OCI-M1 (cell line): Measurements from ENCODE around the gene LNX1.

Experiments
- DNase-seq: peaks from one replicate; lab custom pipeline; 2025; lab: John Stamatoyannopoulos, UW

The LNX1 gene

DNA sequence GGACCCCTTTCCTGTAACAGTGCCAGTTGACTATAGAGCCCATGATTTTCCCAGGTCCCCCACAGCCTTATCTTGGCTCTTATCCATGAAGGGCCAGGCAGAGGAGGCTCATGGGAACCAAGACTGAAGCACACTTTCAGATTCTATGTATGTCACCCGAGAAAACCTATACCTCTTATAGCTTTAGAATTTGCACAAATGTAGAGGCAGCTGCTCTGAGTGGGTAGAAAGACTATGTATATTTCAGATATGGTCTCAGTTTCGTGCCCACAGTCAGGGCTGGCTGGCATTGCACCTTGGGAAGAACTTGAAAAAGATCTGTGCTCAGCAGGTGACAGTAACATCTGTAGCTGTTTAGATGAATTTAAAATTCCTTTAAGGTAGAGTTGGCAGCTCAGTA lies 8.3 kb upstream of the LNX1 start:
- DNase-seq: no peak

GRCh38 chr4:53598901-53599300 lies 7.6 kb upstream of the LNX1 start:
- no peak for DNase-seq

- DNase-seq: no peak
These were observed 7.2 kb upstream of the LNX1 start for GRCh38 chr4:53598483-53598882.

GRCh38 chr4:53596901-53597300 lies 5.6 kb upstream of the LNX1 start:
- DNase-seq: no peak

DNA sequence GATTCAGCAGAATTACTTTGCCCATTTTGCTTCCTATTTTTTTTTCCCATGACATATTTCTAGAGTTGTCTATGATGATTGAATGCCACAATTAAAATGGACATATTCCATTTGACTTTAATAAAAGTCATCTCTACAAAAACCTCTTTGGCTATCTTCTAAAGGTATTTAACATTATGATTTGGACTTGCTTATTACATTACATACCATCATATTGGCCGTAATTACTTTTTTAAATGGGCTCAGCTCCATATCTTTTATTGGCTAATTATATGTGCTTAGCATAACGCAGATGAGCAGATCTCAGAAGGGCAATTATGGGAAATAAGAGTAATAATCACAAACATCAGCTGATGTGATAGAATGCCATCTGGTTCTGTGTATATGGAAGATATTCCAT lies 4.5 kb upstream of the LNX1 start:
- no peak for DNase-seq

- DNase-seq: no peak
These were observed 3.9 kb upstream of the LNX1 start for GRCh38 chr4:53595204-53595603.

- no peak for DNase-seq
These were observed 2.5 kb upstream of the LNX1 start for GRCh38 chr4:53593765-53594164.

DNA sequence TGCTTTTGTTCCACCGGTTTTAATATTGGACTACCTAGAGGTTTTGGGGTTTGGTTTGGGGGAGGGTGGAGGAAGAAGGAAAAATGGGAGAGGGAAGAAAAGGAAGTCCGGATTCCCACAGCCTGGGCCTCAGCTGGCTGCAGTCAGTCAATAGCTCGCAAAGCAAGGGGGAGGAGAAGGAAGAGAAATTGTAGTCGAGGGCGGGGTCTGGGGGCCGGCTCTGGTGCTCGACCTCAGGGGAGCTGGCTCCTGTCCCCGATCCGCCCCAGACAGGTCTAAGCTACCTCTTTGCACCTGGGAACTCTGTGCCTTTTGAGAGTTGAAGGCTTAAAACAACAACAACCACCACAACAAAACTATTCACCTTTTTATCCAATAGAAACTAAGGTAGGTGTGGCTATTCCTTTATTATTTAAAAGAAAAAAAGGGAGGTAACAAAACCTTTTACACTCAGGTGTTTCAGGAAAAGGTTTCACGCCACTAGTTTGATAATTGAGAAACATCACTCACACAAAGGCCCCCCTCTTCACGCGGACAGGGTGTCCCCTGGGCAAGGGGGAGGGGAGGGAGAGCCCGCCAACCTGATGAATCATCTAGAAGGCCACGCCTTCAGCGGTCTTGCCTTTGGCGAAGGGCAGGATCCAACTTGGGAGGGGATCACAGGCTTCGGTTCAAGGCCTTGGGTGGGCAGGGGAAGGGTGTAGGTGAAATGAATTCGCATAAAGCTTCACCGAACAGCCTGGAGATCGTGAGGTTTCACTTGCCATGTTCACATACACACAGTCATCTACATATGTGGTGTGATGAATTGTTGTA lies 1.6 kb upstream of the LNX1 start:
- no peak for DNase-seq

- DNase-seq: no peak
These were observed 836 bp upstream of the LNX1 start for GRCh38 chr4:53592122-53592521.

GRCh38 chr4:53590187-53590586 lies 1.1 kb downstream of the LNX1 start:
- DNase-seq: no peak

- peak; percentile 27 for DNase-seq
These were observed 1.8 kb downstream of the LNX1 start for GRCh38 chr4:53589511-53589910.

GRCh38 chr4:53587135-53587534 lies 4.2 kb downstream of the LNX1 start:
- DNase-seq: no peak

DNA sequence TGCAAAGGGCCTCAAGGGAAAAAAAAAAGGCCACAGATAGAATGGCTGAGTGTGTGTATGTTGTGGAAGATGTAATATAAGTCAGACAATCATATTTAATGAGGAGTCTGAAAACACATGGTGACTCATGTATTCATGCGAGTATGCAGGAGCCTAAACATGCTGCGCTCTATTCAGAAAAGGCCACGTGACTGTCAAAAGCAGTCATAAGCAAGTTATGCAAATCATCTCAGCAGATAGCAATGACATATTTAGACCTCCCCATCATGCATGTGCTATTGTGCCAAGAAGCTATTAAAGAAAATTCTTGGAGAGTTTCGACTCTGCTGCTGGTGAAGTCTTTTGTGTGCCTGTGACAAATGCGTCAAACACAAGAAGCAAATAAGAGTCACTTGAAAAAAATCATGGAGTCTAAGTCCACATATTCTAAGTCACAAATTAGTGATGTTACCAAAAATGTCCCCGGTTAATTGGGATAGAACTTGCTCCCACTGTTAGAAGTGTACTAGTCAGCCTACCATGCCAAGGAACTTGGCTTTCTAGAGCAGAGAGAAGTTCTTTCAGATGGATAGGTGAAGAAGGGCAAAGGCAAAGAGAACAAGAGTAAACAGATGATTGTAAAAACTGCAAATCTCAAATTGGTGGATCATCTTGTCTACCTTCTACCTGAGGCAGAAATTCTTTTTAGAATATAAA lies 5.0 kb downstream of the LNX1 start:
- no peak for DNase-seq

DNA sequence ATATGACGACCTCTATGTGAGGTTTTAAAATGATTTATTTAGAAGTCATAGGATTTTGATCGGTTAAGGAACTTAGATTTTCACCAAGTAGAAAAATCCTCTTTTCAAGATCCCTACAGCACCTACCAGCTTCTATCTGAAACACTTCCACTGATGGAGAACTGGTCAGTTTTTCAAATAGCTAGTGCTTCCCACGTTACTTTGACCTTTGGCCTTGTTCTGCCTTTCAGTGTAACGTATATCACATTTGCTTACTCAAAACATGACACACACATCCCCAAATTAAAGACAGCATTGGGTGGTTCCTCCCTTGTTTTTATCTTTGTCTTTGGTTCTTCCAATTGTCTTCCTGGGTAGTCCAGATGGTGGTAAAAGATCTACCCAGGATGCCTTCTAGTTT lies 6.6 kb downstream of the LNX1 start:
- DNase-seq: no peak

GRCh38 chr4:53583513-53583912 lies 7.8 kb downstream of the LNX1 start:
- no peak for DNase-seq

DNA sequence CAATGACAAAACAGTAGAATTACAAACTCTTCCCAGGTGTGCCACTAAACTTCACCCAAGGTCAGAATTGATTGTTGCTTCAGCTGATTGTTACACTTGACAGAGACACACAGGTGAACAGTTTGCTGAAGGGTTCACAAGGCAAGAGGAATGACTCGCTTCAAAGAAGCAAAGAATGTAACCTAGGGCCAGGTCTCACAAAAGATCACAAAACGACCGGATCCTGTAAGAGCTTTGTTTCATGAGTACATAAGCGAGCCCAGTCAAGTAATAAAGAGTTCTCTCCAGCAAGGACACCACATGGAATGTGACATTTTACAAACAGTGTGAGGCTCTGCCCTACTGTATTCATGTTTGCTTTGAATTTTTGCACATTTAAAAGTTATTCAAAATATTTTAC lies 9.1 kb downstream of the LNX1 start:
- no peak for DNase-seq

DNA sequence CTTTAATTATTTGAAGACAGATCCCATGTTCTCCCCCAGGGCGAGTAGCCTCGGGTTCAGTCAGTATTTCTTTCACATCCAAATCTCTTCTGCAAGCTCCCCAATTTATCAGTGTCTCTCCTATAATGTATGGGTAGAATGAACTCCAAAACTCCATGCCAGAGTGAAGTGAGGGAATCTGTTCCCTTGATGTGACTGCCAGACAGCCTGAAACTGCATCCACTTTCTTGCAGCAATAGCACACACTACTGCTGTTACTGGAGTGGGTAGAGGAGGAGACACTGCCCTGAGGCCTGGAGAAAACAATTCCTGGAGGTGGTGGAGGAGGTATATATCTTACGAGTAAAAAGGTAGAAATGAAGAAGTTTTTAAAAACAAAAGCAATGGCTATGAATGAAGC lies 11.0 kb downstream of the LNX1 start:
- no peak for DNase-seq

DNA sequence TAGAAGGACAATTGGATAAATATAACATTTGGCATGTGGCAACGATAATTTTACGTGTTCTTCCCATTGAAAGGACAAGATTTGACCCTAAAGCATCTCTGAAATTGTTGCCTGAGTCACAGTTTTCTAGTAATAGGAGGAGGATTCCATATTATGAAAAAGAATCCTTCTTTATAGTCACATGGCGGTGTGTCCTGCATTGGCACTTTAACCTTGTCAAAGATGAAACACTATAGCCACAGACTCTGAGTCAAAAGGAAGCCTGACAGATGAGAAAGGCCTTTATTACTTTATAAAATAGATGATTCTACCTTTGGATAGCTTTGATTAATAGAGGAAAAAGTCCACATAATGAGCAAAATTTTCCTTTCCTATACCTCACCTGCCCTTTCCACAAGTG lies 11.5 kb downstream of the LNX1 start:
- no peak for DNase-seq

GRCh38 chr4:53576676-53577372 lies 14.5 kb downstream of the LNX1 start:
- DNase-seq: no peak

- no peak for DNase-seq
These were observed 15.1 kb downstream of the LNX1 start for GRCh38 chr4:53576071-53576617.

GRCh38 chr4:53575552-53575951 lies 15.7 kb downstream of the LNX1 start:
- DNase-seq: no peak

DNA sequence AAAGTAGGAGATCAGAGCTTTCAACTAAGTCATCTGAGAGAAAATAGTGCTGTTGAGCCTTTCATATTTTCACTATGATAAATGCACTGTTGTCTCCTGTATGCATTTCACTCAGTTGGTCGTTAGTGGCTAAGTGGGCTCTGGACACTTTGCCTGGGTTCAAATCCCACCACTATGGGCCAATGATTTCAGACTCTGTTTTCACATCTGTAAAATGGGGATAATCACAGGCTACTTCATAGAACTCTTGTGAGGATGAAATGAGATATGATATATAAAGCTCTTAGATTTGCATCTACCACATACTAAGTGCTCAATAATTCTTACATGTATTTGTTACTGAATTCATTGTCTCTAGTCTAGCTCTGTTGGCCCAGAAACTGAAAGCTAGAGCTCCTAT lies 16.8 kb downstream of the LNX1 start:
- DNase-seq: no peak

- no peak for DNase-seq
These were observed 17.6 kb downstream of the LNX1 start for GRCh38 chr4:53573696-53574095.
